ENCODE results near the gene WIPI1. TPM values are rescaled to one million over a fixed set of nuclear protein-coding genes. Genes with fewer than 3 reads are reported as not detected.
"Not testable (repeated sequence)": the region's sequence is repeated elsewhere in the genome, so short reads cannot be mapped to it uniquely, and the experiment has no call there.

Gene WIPI1, protein sequence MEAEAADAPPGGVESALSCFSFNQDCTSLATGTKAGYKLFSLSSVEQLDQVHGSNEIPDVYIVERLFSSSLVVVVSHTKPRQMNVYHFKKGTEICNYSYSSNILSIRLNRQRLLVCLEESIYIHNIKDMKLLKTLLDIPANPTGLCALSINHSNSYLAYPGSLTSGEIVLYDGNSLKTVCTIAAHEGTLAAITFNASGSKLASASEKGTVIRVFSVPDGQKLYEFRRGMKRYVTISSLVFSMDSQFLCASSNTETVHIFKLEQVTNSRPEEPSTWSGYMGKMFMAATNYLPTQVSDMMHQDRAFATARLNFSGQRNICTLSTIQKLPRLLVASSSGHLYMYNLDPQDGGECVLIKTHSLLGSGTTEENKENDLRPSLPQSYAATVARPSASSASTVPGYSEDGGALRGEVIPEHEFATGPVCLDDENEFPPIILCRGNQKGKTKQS
- total RNA-seq (ENCODE audit: insufficient read depth, low replicate concordance) = 74.4 TPM

DNA sequence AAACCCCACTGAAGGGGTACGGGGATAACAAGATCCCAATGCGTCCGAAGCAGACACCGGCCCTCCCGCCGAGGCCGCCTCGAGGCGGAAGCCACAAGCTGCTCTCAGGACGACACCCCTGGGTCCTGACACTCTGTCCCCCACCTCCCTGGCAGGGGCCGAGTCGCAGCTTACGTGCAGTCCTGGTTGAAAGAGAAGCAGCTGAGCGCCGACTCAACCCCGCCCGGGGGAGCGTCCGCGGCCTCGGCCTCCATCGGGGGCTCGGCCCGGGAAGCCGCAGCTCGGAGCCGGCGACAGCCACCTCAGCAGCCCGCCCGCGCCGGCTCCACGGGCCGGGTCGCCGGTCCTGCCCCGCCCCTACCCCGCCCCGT lies at the start of gene WIPI1:
Gene WIPI1, minus strand, starts transcription at position 329 of the 371 bp plus-strand sequence. Its CDS starts 75 bp downstream, at position 254.
- no peak for DNase-seq (ENCODE audit: low spot score)

- DNase-seq (ENCODE audit: low spot score) = no peak
Measured at GRCh38 chr17:68505951-68506350, 48.7 kb upstream of the WIPI1 start.

DNA sequence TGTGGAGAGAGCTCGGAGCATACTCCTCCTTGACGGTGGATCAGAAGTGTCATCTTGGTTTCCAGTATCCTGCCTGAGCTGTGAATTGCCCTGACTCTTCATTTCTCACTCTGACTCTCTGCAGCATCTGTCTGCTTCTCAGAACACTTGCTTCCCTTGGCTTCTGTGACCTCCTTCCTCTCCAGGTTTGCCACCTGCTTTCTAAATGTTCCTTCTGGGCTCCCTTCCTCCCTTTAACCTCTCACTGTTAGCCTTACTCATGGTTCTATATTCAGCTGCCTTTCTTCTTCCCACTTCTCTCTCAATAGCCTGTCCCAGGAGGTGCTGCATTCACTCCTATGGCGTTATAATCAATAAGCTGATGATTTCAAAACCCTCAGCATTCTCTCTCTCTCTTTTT lies 43.8 kb upstream of the WIPI1 start:
- DNase-seq (ENCODE audit: low spot score) = no peak

DNA sequence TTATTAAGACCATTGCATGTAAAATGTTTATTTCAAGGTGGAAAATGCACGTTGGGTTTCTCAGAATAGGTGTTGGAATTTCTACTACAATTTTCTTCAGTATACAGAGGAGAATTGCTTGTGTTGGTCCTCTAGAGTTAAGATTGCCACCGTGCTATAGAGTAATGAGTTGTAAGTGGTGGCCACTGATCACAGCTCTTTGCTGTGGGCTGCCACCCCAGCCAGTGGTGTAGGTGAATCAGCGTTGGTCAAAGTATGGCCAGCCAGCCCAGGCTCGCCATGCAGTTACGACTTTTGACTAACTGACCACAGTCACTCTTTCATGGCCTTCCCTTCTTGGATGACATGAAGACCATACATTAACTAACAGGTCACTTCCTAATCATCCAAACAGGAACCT lies 42.3 kb upstream of the WIPI1 start:
- no peak for DNase-seq (ENCODE audit: low spot score)

GRCh38 chr17:68498479-68499326 lies 41.4 kb upstream of the WIPI1 start:
- DNase-seq (ENCODE audit: low spot score) = no peak

- DNase-seq (ENCODE audit: low spot score) = peak; percentile 39
Measured at GRCh38 chr17:68497885-68498319, 40.6 kb upstream of the WIPI1 start.

- no peak for DNase-seq (ENCODE audit: low spot score)
Measured at GRCh38 chr17:68495081-68495480, 37.8 kb upstream of the WIPI1 start.

- not testable (repeated sequence) for DNase-seq (ENCODE audit: low spot score)
Measured at GRCh38 chr17:68492394-68493054, 35.2 kb upstream of the WIPI1 start.

GRCh38 chr17:68491381-68492231 lies 34.3 kb upstream of the WIPI1 start:
- peak; percentile 51 for DNase-seq (ENCODE audit: low spot score)

DNA sequence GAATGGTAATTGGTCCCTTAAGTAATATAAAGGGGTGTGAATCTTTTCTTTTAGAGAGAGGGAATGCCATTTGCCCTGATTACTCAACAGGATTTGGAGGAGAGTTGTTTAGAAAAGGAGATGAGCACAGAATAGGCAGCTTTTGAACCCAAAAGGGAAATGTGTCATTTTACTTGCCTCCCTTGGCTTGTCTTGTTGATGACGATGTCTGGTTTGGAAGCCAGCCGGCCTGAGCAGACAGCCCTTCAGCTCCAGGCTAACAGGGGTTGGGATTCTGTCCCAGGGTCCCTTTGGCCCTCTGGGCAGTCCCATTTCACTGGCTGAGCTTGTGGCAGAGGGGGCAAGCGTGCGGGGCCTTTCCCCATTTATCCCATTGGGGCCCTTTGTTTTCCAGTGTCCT lies 32.6 kb upstream of the WIPI1 start:
- no peak for DNase-seq (ENCODE audit: low spot score)

DNA sequence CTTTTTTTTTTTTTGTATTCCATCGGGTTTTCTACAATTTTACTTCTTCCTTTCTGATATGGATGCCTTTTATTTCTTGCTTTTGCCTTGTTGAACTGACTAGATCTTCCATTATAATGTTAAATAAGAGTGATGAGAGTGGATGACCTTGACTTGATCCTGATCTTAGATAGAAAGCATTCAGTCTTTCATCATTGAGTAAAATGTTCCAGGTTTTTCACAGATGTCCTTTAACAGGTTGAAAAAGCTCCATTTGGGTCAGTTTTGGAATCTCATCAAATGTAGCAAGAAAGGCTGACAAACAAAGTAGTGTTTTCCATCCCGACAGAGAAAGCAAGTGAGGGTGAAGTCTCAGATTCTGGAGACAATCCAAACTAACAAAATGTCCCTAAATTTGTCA lies 27.2 kb upstream of the WIPI1 start:
- no peak for DNase-seq (ENCODE audit: low spot score)

DNA sequence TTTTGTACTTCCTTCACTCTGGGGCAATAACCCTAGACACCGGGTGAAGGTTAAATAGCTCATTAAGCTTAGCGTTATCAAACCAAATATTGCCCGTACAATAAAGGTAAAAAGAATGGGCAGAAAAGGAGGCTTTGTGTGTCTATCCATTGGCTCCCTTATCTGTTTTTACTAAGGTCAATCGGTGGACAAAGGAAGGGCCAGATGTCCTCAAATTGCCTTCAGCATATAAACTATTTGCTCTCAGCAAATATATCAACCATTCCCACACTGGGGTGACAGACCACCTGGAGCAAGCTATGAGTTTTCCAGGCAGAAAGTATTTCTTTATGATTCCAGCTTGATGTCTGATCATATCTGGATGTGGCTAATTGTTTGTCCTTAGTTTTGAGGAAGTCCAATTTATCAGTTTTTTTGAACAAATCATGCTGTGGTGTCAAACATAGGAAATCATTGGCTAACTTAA lies 25.3 kb upstream of the WIPI1 start:
- DNase-seq (ENCODE audit: low spot score) = no peak

GRCh38 chr17:68480885-68481284 lies 23.6 kb upstream of the WIPI1 start:
- no peak for DNase-seq (ENCODE audit: low spot score)

- no peak for DNase-seq (ENCODE audit: low spot score)
Measured at GRCh38 chr17:68470961-68471360, 13.7 kb upstream of the WIPI1 start.

- peak; percentile 12 for DNase-seq (ENCODE audit: low spot score)
Measured at GRCh38 chr17:68468788-68469187, 11.5 kb upstream of the WIPI1 start.

DNA sequence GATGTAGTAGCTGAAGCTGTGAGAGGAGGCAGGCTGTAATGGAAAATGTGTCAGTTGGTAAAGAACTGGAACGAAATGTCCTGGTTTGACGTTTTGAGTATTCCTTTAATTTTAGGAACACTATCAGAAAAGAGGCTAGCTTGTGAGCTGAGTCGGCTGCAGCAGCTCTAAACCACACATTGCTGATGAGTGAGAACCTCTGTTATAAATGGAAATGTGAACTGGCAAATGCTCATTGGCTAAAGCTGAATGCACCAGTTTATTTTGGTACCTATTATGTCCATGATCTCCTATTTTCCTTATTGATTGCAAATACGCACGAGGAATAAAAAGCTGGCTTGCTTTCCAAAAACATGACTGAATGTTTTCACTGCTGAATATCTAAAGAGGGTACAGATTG lies 11.0 kb upstream of the WIPI1 start:
- DNase-seq (ENCODE audit: low spot score) = no peak

GRCh38 chr17:68463211-68464019 lies 6.1 kb upstream of the WIPI1 start:
- DNase-seq (ENCODE audit: low spot score) = no peak

DNA sequence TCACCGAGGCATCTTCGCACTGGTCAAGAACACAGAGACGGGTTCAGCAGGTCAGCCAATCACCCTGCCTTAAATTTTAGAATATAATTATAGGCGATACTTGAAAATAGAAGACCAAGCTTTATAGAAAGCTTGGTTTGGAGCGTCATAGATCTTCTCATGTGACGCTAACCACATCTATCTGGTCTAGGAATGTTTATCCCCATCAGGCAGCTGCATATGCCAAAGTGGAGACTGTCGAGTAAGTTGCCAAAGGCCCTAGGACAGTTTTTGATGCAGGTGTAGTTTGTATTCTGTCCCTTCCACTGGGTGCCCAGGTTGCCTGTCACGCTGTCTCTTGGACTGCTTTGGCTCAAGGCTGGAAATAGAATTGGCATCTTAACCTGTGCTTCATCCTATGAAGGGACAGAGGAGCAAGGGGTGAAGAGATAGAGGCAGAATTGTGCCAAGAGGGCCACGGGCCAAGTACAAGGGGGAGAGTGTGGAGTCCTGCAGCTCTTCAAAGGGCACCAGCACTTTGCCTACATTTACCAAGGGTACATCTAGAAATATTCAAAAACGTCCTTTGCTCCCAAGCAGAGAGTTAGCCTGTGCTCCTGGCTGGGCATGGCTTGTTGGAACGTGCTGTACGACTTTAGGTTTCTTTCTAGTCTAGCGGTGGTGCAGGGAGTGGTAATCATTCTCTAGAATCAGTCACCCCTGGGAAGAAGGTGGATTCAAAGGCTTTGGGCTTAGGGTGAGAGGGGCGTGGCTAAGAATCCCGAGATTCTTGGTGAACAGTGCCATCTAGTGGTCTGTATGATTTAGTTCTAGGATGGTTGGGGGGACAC lies 5.3 kb upstream of the WIPI1 start:
- peak; percentile 91 for DNase-seq (ENCODE audit: low spot score)

DNA sequence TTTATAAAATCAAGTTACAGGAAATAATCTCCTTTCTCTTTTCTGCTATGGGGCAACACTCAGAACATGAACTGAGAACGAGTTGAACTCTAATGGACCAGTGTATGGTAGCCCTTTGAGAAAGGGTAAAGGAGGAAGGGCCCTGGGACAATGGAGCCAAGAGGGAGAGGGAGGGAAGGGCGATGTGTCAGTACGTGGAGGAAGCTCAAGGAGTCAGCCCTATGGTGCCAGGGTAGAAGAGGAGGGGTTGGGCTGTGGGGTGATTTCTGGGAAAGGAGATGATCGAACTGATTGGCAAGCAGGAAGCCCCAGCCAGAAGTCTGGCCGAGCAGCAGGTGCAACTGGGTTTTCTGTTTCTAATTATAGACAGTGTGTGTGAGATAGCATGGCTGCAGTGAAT lies 4.3 kb upstream of the WIPI1 start:
- no peak for DNase-seq (ENCODE audit: low spot score)
